GM23248 (cell line): ENCODE results near the gene SCAPER.

ENCODE experiments used
- EZH2 ChIP-seq: fragments of 200-600 bp; sonication (generic); IDR thresholded peaks from 2 replicates; pipeline ENCODE4 v1.6.1; 2018; ENCODE audit warnings: antibody characterized with exemption, mild to moderate bottlenecking; ENCODE audit not compliant: insufficient read depth, poor library complexity, severe bottlenecking
- EZH2phosphoT487 ChIP-seq: fragments of 200-600 bp; sonication (generic); IDR thresholded peaks from 2 replicates; pipeline ENCODE4 v1.6.1; 2018; ENCODE audit warnings: antibody characterized with exemption, moderate library complexity, mild to moderate bottlenecking, low read depth; ENCODE audit not compliant: insufficient read depth

DNA sequence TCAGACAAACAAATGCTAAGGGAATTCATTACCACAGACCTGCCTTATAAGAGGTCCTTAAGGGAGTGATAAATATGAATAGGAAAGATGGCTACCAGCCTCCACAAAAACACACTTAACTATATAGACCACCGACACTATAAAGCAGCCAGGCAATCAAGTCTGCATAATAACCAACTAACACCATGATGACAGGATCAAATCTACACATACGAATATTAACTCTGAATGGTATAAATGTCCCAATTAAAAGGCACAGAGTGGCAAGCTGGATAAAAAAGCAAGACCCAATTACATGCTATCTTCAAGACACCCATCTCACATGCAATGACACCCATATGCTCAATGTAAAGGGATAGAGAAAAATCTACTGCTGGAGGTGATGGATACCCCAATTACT, 221.1 kb downstream of the SCAPER start:
- TF ChIP-seq EZH2: no peak
- no peak for TF ChIP-seq EZH2phosphoT487
